Ovary (tissue), 9 donors: ENCODE data around the gene NR2E3. TPM values are rescaled to one million over a fixed set of nuclear protein-coding genes. Genes with fewer than 3 reads are reported as not detected.

Source experiments
- DNase-seq, 5 donors: peaks; one replicate each; pipeline ENCODE4 v3.0.0-alpha.2; 2019 to 2020
- H3K27ac ChIP-seq, 2 donors: fragments of 200-600 bp; one replicate each; pipeline versions ENCODE4 v1.5.1 to v1.8.0; 2019 to 2022
- H3K27me3 ChIP-seq: fragments of 200-600 bp; one replicate; pipeline ENCODE4 v1.8.0; 2022
- H3K36me3 ChIP-seq: fragments of 200-600 bp; sonication (generic); one replicate; pipeline ENCODE4 v1.5.1; 2019
- H3K4me1 ChIP-seq: one replicate; pipeline ENCODE4 v1.8.1; 2013; ENCODE audit warnings: mild to moderate bottlenecking, moderate library complexity; ENCODE audit not compliant: insufficient read depth
- H3K4me3 ChIP-seq: fragments of 200-600 bp; sonication (generic); one replicate; pipeline ENCODE4 v1.5.1; 2017
- H3K9me3 ChIP-seq, 2 donors: fragments of 200-600 bp in 1 of 2; sonication (generic) in 1 of 2; one replicate each; pipeline versions ENCODE4 v1.5.1 to v1.8.1; 2013 to 2019; ENCODE audit warnings: mild to moderate bottlenecking in 1 of 2, moderate library complexity in 1 of 2
- EP300 ChIP-seq: sonication (generic); formaldehyde crosslinking; IDR thresholded peaks from one replicate; pipeline ENCODE4 v1.6.1; 2017; ENCODE audit warnings: antibody characterized with exemption
- POLR2A ChIP-seq: fragments of 450-650 bp; IDR thresholded peaks from one replicate; pipeline ENCODE4 v1.6.1; 2017; ENCODE audit warnings: antibody characterized with exemption, mild to moderate bottlenecking, moderate library complexity
- WGBS, 3 donors: extraction: QIAGEN DNeasy Blood & Tissue Kit in 1 of 3; methylation state at CpG; one replicate each; pipeline versions ENCODE4 v1.1.5 to v1.1.7; 2013 to 2017; 5-methylcytosine and 5-hydroxymethylcytosine counted together
- intact Hi-C, 4 donors: fragments of 100-400 bp; cut with DNase I; formaldehyde crosslinking; loops; one replicate each; pipeline versions ENCODE4 v1.11.0 to v1.15.1; 2022 to 2023
- polyA plus RNA-seq, 2 donors: library from polyadenylated mRNA; stranded (reverse); fragments of 200-250 nt in 1 of 2; fragments of 350-450 nt in 1 of 2; fragmentation: Illumina TruSeq in 1 of 2; extraction: RNeasy Lipid Tissue Mini Kit (QIAGEN cat#74804) in 1 of 2; gene quantifications; one replicate each; pipeline ENCODE4 v1.2.3, GENCODE V29; 2013 to 2014
- total RNA-seq, 7 donors: library from RNA; depleted of rRNA in 2 of 7; stranded (reverse); fragments of >200 nt in 2 of 7; fragmentation: NEBNext Ultra II Directional in 3 of 7; extraction: Animal tissue kit (Norgen Biotek cat#: 25700) in 3 of 7; gene quantifications; one replicate each; pipeline versions ENCODE4 v1.1.0 to v1.2.4, GENCODE V29; 2016 to 2023
- TF ChIP-seq, protein P1 (sequence below), 3 donors: fragments of 450-650 bp in 2 of 3; fragments of 200-600 bp in 1 of 3; IDR thresholded peaks; one replicate each; pipeline versions ENCODE4 v1.5.1 to v1.8.0; 2016 to 2022; ENCODE audit warnings: antibody characterized with exemption in 3 of 3, mild to moderate bottlenecking in 1 of 3
- donor health status: DM: no; HTN: no; CAD: no; lungs with moderate emphysema.
- donor health status: DM: no; HTN: no; CAD: no.
- donor health status: Bipolar disorder and iron deficiency.
- donor health status: DM: yes; HTN: yes; CAD: no.
- donor health status: DM: no; HTN: no; CAD: no.
- donor health status: DM: yes; HTN: yes; CAD: no.

The NR2E3 gene
- total and polyA plus RNA-seq, 9 donors = 0.04 to 0.69 (median 0.22) TPM; not detected in 5

DNA sequence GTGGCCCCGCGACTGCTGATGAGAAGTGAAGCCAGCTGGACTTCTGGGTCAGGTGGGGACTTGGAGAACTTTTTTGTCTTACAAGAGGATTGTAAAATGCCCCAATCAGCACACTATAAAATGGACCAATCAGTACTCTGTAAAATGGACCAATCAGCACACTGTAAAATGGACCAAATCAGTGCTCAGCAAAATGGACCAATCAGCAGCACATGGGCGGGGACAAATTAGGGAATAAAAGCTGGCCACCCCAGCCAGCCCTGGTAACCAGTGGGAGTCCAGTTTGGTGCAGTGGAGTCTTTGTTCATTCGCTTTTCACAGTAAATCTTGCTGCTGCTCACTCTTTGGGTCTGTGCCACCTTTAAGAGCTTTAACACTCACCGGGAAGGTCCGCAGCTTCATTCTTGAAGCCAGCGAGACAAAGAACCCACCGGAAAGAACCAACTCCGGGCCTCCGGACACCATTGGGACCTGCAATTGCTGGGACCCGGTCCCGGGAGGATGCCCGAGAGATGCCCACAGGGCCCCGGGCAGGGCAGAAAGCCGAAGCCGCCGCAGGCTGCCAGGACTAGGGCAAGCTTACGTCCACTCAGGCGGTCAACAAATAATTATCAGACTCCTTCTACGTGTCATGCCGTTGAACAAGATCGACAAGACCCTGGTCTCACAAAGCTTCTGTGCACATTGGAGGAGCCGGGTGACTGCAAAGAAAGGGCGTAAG, 8.3 kb upstream of the NR2E3 start:
- DNase-seq = no peak
- intact Hi-C loops = loop anchor here in 2 of 4 donors (2.0 to 10.0 kb wide), 2 partner anchors 63 to 337 kb away; no protein-coding TSS in a partner anchor
- H3K4me3 ChIP-seq = no peak overlapping the region
- no peaks in the 10 kb centered on the region for H3K27me3 ChIP-seq
- no peaks in the 10 kb centered on the region for H3K9me3 ChIP-seq
- no peaks in the 10 kb centered on the region for H3K4me1 ChIP-seq
- H3K36me3 ChIP-seq = no peaks in the 10 kb centered on the region
- WGBS, 3 donors = 89 to 92% (median 91%) methylated on average over 24 of the region's 24 CpGs
- H3K27ac ChIP-seq = no peak overlapping the region
- TF ChIP-seq, protein P1, sequence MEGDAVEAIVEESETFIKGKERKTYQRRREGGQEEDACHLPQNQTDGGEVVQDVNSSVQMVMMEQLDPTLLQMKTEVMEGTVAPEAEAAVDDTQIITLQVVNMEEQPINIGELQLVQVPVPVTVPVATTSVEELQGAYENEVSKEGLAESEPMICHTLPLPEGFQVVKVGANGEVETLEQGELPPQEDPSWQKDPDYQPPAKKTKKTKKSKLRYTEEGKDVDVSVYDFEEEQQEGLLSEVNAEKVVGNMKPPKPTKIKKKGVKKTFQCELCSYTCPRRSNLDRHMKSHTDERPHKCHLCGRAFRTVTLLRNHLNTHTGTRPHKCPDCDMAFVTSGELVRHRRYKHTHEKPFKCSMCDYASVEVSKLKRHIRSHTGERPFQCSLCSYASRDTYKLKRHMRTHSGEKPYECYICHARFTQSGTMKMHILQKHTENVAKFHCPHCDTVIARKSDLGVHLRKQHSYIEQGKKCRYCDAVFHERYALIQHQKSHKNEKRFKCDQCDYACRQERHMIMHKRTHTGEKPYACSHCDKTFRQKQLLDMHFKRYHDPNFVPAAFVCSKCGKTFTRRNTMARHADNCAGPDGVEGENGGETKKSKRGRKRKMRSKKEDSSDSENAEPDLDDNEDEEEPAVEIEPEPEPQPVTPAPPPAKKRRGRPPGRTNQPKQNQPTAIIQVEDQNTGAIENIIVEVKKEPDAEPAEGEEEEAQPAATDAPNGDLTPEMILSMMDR (IDR thresholded peaks at IDR 0.05) = no peak
- TF ChIP-seq EP300 (no peak), POLR2A (no peak)

DNA sequence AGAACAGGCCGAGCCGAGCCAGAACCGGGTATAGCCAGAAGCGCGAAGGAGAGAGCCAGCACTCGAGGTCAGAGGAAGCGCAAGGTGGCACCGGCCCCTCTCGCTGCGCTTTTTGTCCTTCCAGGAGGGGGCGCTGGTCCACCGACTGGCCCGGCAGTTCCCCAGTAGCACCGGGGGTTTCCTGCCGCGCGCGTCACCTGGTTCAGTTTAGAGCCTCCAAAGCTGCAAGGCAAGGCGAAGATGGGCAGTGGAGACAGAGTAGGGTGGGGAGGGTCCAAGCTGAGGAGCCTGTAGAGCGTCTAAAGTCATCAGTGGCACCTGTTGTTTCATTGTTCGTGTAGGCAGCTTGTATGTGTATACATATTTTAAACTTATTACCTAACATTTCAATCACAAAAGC, 7.6 kb upstream of the NR2E3 start:
- no peak overlapping the region for H3K27ac ChIP-seq
- no peaks in the 10 kb centered on the region for H3K4me1 ChIP-seq
- DNase-seq = no peak
- no peak for TF ChIP-seq EP300
- TF ChIP-seq, protein P1 (IDR thresholded peaks at IDR 0.05) = no peak
- TF ChIP-seq POLR2A = no peak
- intact Hi-C loops = loop anchor here in 1 of 4 donors (10.0 kb wide), 1 partner anchor 338 kb away; no protein-coding TSS in a partner anchor
- H3K36me3 ChIP-seq = no peaks in the 10 kb centered on the region
- H3K4me3 ChIP-seq = no peak overlapping the region
- H3K27me3 ChIP-seq = no peaks in the 10 kb centered on the region
- WGBS, 3 donors = 57 to 63% (median 57%) methylated on average over 21 of the region's 21 CpGs
- H3K9me3 ChIP-seq = no peaks in the 10 kb centered on the region

DNA sequence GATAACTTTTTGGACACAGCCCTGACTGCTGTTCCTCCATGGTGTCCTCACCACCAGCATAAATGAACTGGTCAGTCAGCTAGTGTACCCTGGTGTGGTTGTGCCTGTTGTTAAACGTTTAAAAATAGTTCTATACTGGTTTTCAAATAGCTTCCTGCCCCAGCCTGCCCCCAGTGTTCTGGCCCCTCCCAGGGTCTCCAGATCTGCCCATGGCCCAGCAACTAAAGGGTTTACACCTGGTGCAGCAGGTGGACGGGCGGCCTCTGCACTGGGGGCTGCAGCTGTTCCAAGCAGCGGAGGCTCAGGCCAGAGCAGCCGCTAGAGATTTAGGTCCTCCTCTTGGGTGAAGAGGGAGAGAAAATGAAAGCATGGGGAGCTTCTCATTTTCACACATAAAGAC, 6.1 kb upstream of the NR2E3 start:
- no peak for DNase-seq
- intact Hi-C loops = loop anchor here in 1 of 4 donors (10.0 kb wide), 1 partner anchor 339 kb away; no protein-coding TSS in a partner anchor
- TF ChIP-seq POLR2A (no peak), EP300 (no peak)
- TF ChIP-seq, protein P1 (IDR thresholded peaks at IDR 0.05) = no peak
- H3K4me3 ChIP-seq = no peak overlapping the region
- no peaks in the 10 kb centered on the region for H3K4me1 ChIP-seq
- H3K36me3 ChIP-seq = no peaks in the 10 kb centered on the region
- no peak overlapping the region for H3K27ac ChIP-seq
- WGBS, 3 donors = 44 to 59% (median 53%) methylated on average over 5 of the region's 5 CpGs
- no peaks in the 10 kb centered on the region for H3K27me3 ChIP-seq
- no peaks in the 10 kb centered on the region for H3K9me3 ChIP-seq

DNA sequence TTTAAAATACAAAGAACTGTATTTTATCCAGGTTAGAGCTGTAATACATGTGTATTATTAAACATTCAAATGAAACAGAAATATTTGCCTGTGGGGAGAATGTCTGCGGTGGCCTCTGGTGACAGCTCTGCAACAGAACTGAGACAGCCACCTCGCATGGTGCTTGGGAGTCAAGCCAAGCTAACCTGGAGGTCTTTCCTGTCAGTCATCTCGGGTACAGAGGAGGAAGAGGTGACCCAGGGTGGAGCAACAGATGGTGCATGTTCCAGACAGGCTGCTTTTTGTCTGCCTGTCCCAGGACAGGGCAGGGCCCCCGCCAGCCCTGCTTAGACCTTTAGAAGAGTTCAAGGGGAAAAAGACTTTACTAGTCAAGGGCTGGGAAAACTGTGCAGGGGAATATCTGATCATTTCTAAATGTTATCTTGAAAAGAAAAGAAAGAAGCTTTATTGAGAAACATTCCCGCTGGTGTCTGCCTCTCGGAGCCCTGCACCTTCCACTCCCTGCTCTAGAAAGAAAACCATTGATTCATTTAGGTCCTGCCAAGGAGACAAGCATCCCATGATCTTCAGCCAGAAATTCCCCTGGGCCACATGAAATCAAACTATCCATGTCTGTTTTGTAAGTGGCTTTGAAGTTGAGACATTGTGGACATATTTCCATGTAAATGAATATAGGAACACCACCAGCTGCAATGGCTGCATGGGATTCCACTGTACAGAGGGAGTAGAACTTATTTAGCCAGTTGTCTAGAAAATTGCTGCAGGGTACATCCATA, 5.5 kb upstream of the NR2E3 start:
- Histone ChIP-seq H3K27me3 (no peaks in the 10 kb centered on the region), H3K4me1 (no peaks in the 10 kb centered on the region), H3K9me3 (no peaks in the 10 kb centered on the region), H3K4me3 (no peak overlapping the region), H3K36me3 (no peaks in the 10 kb centered on the region), H3K27ac (no peak overlapping the region)
- TF ChIP-seq EP300 (no peak), POLR2A (no peak)
- TF ChIP-seq, protein P1 (IDR thresholded peaks at IDR 0.05) = no peak
- intact Hi-C loops = loop anchor here in 1 of 4 donors (10.0 kb wide), 1 partner anchor 340 kb away; no protein-coding TSS in a partner anchor
- no peak for DNase-seq
- 70 to 71% (median 70%) methylated on average over 6 of the region's 6 CpGs for WGBS, 3 donors
